HUES6 (cell line): ENCODE measurements around the gene RASA4.
"Not testable (repeated sequence)": the region's sequence is repeated elsewhere in the genome, so short reads cannot be mapped to it uniquely, and the experiment has no call there.

Source experiments
- H3K27ac ChIP-seq: 2 replicates; pipeline ENCODE4 v1.7.0; 2013; ENCODE audit warnings: low read depth, mild to moderate bottlenecking, low read length, inconsistent platforms
- H3K27me3 ChIP-seq: 2 replicates; pipeline ENCODE4 v1.6.1; 2013; ENCODE audit warnings: low read length; ENCODE audit not compliant: control insufficient read depth, insufficient read depth
- H3K36me3 ChIP-seq: 2 replicates; pipeline ENCODE4 v1.6.1; 2013; ENCODE audit warnings: low read length; ENCODE audit not compliant: control insufficient read depth, insufficient read depth
- H3K4me1 ChIP-seq: 2 replicates; pipeline ENCODE4 v1.6.1; 2013; ENCODE audit warnings: low read length; ENCODE audit not compliant: control insufficient read depth, insufficient read depth
- H3K4me3 ChIP-seq: 2 replicates; pipeline ENCODE4 v1.5.1; 2013; ENCODE audit warnings: low read depth, low read length
- H3K9ac ChIP-seq: one replicate; pipeline ENCODE4 v1.6.1; 2013; ENCODE audit warnings: mild to moderate bottlenecking, low read length
- H3K9me3 ChIP-seq: 2 replicates; pipeline ENCODE4 v1.6.1; 2013; ENCODE audit warnings: low read depth, low read length; ENCODE audit not compliant: control insufficient read depth, insufficient read depth

RASA4 gene

DNA sequence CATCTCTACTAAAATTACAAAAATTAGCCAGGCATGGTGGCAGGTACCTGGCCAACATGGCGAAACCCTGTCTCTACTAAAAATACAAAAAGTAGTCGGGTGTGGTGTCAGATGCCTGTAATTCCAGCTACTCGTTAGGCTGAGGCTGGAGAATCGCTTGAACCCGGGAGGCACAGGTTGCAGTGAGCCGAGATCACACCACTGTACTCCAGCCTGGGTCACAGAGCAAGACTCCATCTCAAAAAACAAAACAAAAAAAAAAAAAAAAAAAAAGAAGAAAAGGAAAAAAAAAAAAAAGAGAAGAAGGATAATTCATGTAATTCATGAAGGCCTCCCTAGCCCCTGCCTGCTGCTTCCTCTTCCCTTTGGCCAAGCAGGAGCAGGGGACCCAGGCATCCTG lies 76.0 kb downstream of the RASA4 start:
- H3K4me3 ChIP-seq, H3K36me3 ChIP-seq, H3K27me3 ChIP-seq, H3K27ac ChIP-seq, H3K9ac ChIP-seq, H3K4me1 ChIP-seq, H3K9me3 ChIP-seq: not testable (repeated sequence)

DNA sequence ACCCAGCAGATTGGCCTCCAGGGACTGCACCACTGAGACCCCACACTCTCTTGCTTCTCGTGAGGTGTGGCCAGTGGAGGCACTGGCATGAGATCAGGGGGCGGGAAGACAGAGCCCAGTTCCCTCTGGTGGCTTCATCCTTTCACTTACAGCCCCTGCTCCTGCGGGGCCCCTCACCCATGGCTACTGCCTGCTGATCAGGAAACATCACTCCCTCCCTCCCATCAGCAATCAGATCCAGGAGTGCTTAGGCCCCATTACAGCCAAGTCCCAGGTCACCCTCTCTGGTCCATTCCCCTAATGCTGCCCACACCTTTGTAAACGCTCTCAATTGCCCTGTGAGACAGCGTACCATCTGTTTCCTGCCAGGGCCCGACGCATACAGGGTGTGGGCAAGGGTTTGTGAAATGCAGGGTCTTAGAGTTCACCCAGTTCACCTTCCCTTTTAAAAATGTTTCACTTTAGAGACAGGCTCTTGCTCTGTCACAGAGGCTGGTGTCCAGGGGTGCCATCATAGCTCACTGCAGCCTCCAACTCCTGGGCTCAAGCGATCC lies 81.4 kb downstream of the RASA4 start:
- H3K9me3 ChIP-seq, H3K36me3 ChIP-seq, H3K27ac ChIP-seq, H3K4me1 ChIP-seq, H3K4me3 ChIP-seq, H3K9ac ChIP-seq, H3K27me3 ChIP-seq: not testable (repeated sequence)

DNA sequence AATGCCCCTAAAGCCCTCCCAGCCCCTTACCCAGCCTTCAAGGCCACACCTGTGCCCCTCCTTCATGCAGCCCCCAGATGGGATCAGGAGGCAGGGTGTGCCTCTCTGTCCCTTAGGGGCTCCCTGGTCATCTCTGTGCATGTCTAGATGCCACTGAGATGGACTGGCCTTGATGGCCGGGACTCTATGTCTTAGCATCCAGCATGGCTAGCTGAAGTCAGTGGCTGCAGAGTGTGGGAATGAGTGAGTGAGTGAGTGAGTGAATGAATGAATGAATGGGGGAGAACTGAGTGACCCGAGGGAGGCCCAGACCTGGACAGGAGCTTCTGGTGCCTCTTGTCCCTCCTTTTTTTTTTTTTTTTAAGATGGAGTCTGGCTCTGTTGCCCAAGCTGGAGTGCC lies 84.4 kb downstream of the RASA4 start:
- not testable (repeated sequence) for H3K4me1 ChIP-seq, H3K36me3 ChIP-seq, H3K27ac ChIP-seq, H3K9ac ChIP-seq, H3K9me3 ChIP-seq, H3K27me3 ChIP-seq, H3K4me3 ChIP-seq

DNA sequence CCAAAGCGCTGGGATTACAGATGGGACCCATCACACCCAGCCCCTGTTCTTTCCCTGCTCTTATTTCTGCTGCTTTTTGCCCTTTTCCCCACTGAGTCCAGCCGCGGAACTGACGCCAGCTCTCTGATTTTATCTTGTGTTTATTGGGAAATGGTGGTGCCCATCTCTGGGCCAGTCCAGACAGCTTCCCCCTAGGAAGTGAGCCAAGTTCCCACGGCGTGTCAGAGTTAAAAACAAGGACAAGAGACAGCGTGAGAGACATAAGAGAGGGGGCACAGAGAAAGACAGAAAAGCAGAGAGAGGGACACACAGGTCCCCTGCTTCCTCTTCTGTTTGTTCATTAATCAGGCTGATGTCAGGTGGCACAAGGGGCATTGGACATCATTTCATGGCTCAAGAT lies 85.0 kb downstream of the RASA4 start:
- H3K9me3 ChIP-seq, H3K4me1 ChIP-seq, H3K4me3 ChIP-seq, H3K9ac ChIP-seq, H3K27ac ChIP-seq, H3K27me3 ChIP-seq, H3K36me3 ChIP-seq: not testable (repeated sequence)

DNA sequence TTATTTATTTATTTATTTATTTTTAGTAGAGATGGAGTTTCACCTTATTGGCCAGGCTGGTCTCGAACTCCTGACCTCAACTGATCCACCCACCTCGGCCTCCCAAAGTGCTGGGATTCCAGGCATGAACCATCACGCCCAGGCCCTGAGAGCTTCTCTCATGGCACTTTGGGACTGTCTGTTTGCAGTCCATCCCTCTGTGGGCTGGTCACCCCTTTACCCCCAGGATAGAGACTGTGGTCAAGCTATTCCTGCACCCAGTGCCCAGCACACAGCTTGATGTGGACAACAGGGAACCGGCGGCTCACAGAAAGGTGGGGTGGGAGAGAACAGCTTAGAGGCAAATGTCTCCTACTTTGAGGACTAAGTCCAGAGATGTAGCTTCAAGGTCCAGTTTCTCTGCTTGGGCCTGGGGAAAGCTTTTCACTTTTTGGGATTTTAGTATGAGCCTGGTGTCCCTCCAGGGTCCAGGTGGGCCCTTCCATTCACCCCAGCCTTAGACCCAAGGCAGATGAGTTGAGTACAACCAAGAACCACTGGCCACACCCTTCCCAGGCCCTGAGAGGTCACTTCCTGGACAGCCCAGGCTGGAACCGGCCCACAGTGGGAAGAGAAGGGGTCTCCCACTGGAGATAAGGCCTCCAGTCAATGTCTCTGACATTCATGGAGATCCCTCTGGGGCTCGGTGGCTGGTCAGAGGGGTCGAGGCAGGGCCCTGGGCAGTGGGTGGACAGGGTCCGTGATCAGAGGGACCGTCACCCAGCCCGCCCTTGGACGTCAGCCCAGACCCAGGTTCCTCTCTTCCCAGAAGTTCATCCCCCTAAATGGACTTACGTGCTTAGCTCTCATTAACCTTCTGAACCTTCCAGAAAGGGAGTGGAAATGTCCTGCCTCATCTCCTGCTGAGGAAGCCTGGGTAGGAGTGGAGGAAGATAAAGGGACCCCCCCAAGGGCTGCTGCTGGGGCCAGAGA lies 88.4 kb downstream of the RASA4 start:
- H3K4me3 ChIP-seq, H3K9ac ChIP-seq, H3K36me3 ChIP-seq, H3K9me3 ChIP-seq, H3K27me3 ChIP-seq, H3K27ac ChIP-seq, H3K4me1 ChIP-seq: not testable (repeated sequence)

DNA sequence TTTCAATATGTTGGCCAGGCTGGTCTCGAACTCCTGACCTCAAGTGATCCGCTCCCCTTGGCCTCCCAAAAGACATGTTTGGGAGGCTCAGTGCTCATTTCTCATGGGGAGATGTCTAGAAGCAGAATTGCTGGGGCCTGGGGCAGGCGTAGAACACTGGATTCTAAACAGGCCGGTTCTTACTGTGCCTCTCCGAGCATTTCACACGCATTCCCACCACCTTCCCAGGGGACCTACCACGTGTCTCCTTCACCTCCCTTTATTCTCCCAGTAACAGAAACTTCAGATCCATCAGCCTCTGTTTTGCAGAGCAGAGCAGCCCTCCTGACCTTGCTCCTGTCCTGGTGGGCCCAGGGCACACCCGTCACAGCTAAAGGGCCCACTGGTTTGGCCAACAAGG lies 89.4 kb downstream of the RASA4 start:
- not testable (repeated sequence) for H3K9me3 ChIP-seq, H3K36me3 ChIP-seq, H3K27me3 ChIP-seq, H3K27ac ChIP-seq, H3K4me1 ChIP-seq, H3K9ac ChIP-seq, H3K4me3 ChIP-seq

DNA sequence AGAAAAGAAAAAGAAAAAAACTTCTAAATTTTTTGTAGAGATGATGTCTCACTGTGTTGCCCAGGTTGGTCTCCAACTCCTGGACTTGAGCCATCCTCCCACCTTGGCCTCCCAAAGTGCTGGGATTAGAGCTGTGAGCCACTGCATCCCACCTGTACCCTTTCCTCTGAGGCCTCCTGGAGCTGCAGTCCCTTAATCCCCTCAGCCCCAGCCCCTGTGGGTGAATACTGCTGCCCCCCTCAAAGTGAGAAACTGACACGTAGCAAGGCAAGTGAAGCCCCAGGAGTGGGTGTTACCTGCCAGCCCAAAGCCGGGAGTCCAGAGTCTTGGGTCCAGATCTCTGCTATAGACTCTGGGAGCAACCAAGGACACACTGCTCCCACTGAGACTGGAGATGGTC lies 91.8 kb downstream of the RASA4 start:
- H3K36me3 ChIP-seq, H3K9ac ChIP-seq, H3K4me3 ChIP-seq, H3K27me3 ChIP-seq, H3K4me1 ChIP-seq, H3K27ac ChIP-seq, H3K9me3 ChIP-seq: not testable (repeated sequence)
